HG03175 (cell line): ENCODE results near the gene ALPK1.
"Not testable (repeated sequence)": the region's sequence is repeated elsewhere in the genome, so short reads cannot be mapped to it uniquely, and the experiment has no call there.

Source experiments
- ATAC-seq: cut with Tn5 transposase; IDR thresholded peaks from one replicate; pipeline ENCODE4 v1.9.1; 2021; ENCODE audit warnings: mild to moderate bottlenecking, moderate library complexity; ENCODE audit not compliant: unreplicated experiment

Gene ALPK1

DNA sequence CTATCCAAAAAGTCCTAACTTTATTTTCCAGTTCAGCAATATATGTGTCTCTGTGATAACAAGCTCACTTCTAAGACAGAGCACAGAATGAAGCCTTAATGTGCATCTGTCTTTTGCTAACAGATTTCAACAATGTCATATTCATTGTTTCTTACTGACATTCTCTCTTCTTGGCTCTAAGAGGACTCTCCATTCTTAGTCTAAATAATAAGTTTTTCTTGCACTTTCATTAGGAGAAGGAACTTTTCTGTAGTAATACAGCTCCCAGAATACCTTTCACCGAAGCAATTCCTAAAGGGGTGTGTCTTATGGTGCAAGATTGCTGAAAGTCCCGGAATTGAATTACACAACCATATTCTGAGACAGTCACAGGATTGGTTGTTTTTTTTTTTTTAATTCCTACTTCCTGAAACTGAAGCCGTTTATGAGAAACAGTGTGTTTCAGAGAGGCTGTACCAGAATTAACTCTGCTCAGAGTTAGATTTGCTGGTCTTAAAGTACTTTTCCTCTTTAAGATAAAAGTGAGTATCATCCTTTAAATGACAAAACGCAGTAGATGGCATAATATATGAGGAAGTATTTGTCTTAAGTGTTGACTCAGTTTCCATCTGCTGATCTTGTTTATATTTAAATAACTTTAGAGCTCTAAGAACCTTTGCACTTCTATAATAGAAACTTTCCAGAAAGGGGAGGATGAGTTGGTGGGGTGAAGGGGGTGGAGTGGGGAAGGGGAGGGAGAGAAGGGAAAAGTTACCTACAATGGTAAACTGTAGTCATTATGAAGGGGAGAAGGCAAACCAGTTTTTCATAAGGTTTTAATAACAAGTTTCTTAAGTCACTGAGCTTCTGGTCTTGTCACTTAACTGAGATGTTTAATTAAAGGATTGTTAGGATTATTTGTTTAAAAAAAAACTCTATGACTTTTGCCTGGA lies at the start of gene ALPK1:
ALPK1 (plus strand) TSS at position 421 of the 932 bp plus-strand sequence.
- peak; percentile 82 for ATAC-seq

GRCh38 chr4:112251019-112251643 lies 46.0 kb upstream of the ALPK1 start:
- ATAC-seq: no peak

GRCh38 chr4:112252234-112252633 lies 44.9 kb upstream of the ALPK1 start:
- no peak for ATAC-seq

DNA sequence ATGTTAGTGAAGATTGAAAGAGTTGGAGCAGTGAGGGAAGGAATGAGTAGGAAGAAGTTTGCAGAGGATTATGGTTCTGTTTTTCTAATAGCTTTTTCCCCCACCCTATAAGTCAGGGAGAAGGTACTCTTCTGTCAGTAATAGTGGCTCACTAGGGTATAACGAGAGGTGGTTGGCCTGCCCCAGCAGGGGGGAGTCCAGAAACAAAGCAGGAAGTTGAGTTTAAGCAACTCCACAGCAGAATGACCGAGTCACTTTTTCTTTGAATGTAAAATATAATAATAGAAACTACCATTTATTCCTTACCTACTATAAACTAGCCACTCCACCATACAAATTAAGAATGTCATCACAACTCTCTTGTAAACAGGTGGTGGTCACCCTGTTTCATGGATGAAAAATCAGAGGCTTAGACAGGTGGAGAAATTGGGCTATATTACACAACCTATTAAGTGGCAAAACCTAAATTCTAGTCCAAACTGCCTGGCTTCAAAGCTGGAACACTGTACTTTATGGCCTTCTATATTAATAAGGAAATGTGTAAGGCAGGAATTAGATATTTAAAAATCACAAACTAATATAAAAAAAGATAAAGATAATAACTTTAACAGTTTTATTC lies 43.7 kb upstream of the ALPK1 start:
- no peak for ATAC-seq

GRCh38 chr4:112257098-112257497 lies 40.1 kb upstream of the ALPK1 start:
- ATAC-seq: no peak

GRCh38 chr4:112266823-112267222 lies 30.3 kb upstream of the ALPK1 start:
- no peak for ATAC-seq

GRCh38 chr4:112270051-112270450 lies 27.1 kb upstream of the ALPK1 start:
- no peak for ATAC-seq

DNA sequence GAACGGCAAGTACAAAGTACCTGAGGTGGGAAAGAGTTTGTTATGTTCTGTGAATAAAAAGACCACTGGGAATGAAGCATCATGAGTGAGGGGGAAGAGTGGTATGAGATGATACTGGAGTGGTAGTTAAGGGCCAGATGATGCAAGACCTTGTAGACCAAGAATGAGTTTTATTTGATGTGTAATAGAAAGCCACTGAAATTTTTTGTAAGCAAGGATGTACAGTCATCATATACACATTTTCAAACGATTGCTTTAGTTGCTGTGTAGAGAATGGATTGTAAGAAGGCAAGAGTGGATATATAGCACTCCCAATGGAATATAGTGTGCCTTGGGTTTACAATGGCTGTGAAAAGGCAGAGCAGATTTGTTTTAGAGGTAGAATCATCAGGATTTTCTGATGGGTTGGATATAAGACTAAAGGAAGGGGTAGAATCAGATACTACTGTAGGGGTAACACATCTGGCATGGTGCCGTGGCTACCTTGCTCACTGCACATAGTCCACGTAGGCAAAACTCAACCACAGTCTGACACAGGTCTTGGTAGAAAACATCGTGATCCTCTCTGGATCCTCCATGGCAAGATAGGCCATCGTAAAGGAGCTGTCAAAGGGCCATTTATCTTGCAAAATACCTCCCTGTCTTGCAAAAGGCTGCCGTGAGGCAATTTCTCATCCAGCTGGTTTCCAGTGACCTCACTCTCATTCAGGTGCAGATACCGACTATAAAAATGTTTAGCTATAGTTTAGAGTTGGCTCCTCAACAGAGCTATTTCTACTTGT lies 26.3 kb upstream of the ALPK1 start:
- no peak for ATAC-seq

GRCh38 chr4:112272292-112272691 lies 24.9 kb upstream of the ALPK1 start:
- ATAC-seq: no peak

DNA sequence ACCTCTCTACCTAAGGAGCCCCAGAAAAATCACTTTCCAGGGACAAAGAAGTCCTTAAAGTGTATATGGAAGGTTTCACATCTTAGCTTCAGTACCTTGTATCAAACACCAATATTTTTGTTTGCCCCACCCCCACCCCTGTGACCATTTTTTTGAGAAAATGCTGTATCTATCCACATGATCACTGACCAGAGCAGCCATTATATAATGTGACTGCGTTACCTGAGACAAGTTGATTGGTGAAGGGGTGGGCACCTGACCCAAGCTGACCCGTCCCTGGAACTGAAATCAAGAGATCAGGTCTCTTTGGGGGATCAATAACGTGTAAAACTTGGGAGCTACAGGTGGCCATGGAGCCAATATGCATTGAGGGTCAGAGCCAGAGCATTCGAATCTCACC lies 22.2 kb upstream of the ALPK1 start:
- ATAC-seq: no peak

- no peak for ATAC-seq
Observed at GRCh38 chr4:112276113-112276512, 21.1 kb upstream of the ALPK1 start.

GRCh38 chr4:112277220-112277619 lies 19.9 kb upstream of the ALPK1 start:
- no peak for ATAC-seq

DNA sequence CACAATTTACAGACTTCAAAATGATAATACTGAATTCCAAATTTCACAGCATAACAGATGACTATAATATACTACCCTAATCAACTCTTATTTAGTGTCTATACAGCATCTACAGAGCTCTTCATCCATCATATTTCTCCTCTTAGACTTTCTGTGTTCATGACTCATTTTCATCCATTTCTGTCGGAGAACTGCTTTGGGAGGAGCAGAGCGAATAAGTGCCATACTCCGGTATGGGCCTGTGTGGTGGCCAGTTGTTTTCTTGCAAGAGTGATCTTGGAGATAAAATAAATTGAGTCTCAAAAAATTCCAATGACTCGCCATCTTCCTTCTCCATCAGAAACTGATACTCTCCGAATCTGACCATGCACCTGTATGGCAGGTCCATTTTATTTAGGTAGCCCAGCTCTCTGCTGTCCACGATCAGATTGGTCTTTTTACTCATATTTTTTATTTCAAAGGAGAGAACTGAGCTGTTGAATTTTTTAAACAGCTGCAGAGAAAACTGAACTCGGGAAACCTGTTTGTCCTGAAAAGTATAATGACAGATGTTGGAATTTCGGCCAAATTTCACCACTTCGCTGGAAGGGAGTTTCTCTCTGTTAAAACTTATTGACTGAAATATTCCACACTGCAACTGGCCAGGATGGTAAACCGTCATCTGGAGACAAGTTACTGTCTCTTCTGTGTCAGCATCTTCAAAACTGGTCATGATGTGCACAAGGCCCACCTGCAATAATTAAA lies 19.3 kb upstream of the ALPK1 start:
- no peak for ATAC-seq

- peak; percentile 87 for ATAC-seq
Observed at GRCh38 chr4:112279025-112279881, 17.9 kb upstream of the ALPK1 start.

DNA sequence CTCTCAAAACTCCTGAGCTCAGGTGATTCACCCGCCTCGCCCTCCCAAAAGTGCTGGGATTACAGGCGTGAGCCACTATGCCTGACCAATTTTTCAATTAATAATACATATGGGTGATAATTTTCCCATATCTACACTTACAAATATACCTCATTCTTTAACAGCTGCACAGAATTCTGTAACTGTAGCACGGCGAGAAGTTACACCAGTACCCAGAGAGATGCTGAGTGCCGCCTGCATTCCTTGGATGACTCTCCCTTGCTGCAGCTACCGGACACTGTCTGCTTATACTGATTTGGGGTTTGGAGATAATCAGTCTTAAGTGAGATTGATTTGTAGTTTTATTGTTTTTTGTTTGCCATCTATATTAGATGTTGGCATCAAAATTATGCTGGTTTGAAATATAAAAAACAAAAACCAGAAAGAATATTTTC lies 17.3 kb upstream of the ALPK1 start:
- no peak for ATAC-seq

- no peak for ATAC-seq
Observed at GRCh38 chr4:112280386-112281056, 16.6 kb upstream of the ALPK1 start.

- not testable (repeated sequence) for ATAC-seq
Observed at GRCh38 chr4:112281895-112282398, 15.2 kb upstream of the ALPK1 start.

- ATAC-seq: no peak
Observed at GRCh38 chr4:112282860-112283667, 14.1 kb upstream of the ALPK1 start.
